Lower leg skin (tissue), 3 donors: ENCODE data around the gene CNTFR.

Experiments
- CTCF ChIP-seq, 3 donors: fragments of 450-650 bp; IDR thresholded peaks; one replicate each; pipeline ENCODE4 v1.5.1; 2016; ENCODE audit warnings: antibody characterized with exemption in 3 of 3, mild to moderate bottlenecking in 3 of 3, moderate library complexity in 2 of 3
- POLR2A ChIP-seq, 2 donors: fragments of 450-650 bp; IDR thresholded peaks; one replicate each; pipeline ENCODE4 v1.6.1; 2016 to 2017; ENCODE audit warnings: antibody characterized with exemption in 2 of 2, mild to moderate bottlenecking in 1 of 2, moderate library complexity in 1 of 2

- TF ChIP-seq CTCF (IDR thresholded peaks at IDR 0.05) (no peak), POLR2A (IDR thresholded peaks at IDR 0.05) (no peak)
Measured at GRCh38 chr9:34566322-34566721, 23.2 kb downstream of the CNTFR start.
